ENCODE measurements around the gene TNPO3.

GRCh38 chr7:128959296-128959695 lies 95.6 kb downstream of the TNPO3 start:
- TF ChIP-seq POLR2A (IDR thresholded peaks at IDR 0.05; ENCODE audit: borderline replicate concordance, extremely low read depth, insufficient read depth, insufficient read length) (no peak), RAD21 (IDR thresholded peaks at IDR 0.05; ENCODE audit: low read depth) (no peak), FOSL1 (IDR thresholded peaks at IDR 0.05; ENCODE audit: low read depth) (no peak), ZNF274 (IDR thresholded peaks at IDR 0.05; ENCODE audit: low read depth, low read length) (no peak), POLR2AphosphoS5 (IDR thresholded peaks at IDR 0.05; ENCODE audit: low read depth, low read length) (no peak), CTCF (IDR thresholded peaks at IDR 0.05 in 2 of 3, conservative IDR thresholded peaks at IDR 0.05 in 1 of 3; ENCODE audit: borderline replicate concordance in 1 of 3, insufficient read depth in 1 of 3, low read depth in 2 of 3, low read length in 2 of 3) (no peak), REST (IDR thresholded peaks at IDR 0.05; ENCODE audit: low read depth) (no peak), ELF1 (IDR thresholded peaks at IDR 0.05; ENCODE audit: borderline replicate concordance, low read depth) (no peak), YY1 (IDR thresholded peaks at IDR 0.05; ENCODE audit: extremely low read depth, insufficient replicate concordance, low read depth, low read length) (no peak), CEBPB (IDR thresholded peaks at IDR 0.05; ENCODE audit: low read depth) (no peak), SIN3A (IDR thresholded peaks at IDR 0.05; ENCODE audit: low read depth) (no peak)
